GM23248 (cell line): ENCODE results near the gene TBL1X. TPM values are rescaled to one million over a fixed set of nuclear protein-coding genes. Genes with fewer than 3 reads are reported as not detected.

Experiments used
- DNase-seq: peaks from one replicate; pipeline ENCODE4 v3.0.0-alpha.2; 2015
- H2AFZ ChIP-seq: fragments of 200-600 bp; sonication (generic); 2 replicates; pipeline ENCODE4 v1.6.1; 2016; ENCODE audit warnings: antibody characterized with exemption
- H3F3A ChIP-seq: fragments of 200-600 bp; sonication (generic); 2 replicates; pipeline ENCODE4 v1.6.1; 2016; ENCODE audit warnings: mild to moderate bottlenecking, antibody characterized with exemption, mixed run types; ENCODE audit not compliant: insufficient read depth
- H3K27ac ChIP-seq: fragments of 200-600 bp; sonication (generic); 2 replicates; pipeline ENCODE4 v1.5.1; 2016; ENCODE audit warnings: mild to moderate bottlenecking
- H3K27me3 ChIP-seq: fragments of 200-600 bp; sonication (generic); replicated peaks from 2 replicates; pipeline ENCODE4 v1.6.1; 2016; ENCODE audit warnings: mild to moderate bottlenecking; ENCODE audit not compliant: insufficient read depth
- H3K36me3 ChIP-seq: fragments of 200-600 bp; sonication (generic); 2 replicates; pipeline ENCODE4 v1.6.1; 2016; ENCODE audit warnings: low read depth, mild to moderate bottlenecking
- H3K4me1 ChIP-seq: fragments of 200-600 bp; sonication (generic); 2 replicates; pipeline ENCODE4 v1.6.1; 2016; ENCODE audit warnings: mild to moderate bottlenecking; ENCODE audit not compliant: insufficient read depth
- H3K4me2 ChIP-seq: fragments of 200-600 bp; sonication (generic); one replicate; pipeline ENCODE4 v1.6.1; 2016; ENCODE audit warnings: mild to moderate bottlenecking; ENCODE audit not compliant: unreplicated experiment
- H3K4me3 ChIP-seq: fragments of 200-600 bp; sonication (generic); 2 replicates; pipeline ENCODE4 v1.5.1; 2016; ENCODE audit warnings: mild to moderate bottlenecking
- H3K79me2 ChIP-seq: fragments of 200-600 bp; sonication (generic); 2 replicates; pipeline ENCODE4 v1.6.1; 2016; ENCODE audit warnings: mild to moderate bottlenecking; ENCODE audit not compliant: insufficient read depth
- H3K9ac ChIP-seq: fragments of 200-600 bp; sonication (generic); 2 replicates; pipeline ENCODE4 v1.6.1; 2016; ENCODE audit warnings: mild to moderate bottlenecking
- H3K9me2 ChIP-seq: fragments of 200-600 bp; sonication (generic); 2 replicates; pipeline ENCODE4 v1.6.1; 2016; ENCODE audit warnings: mixed run types, mild to moderate bottlenecking, moderate library complexity; ENCODE audit not compliant: insufficient read depth
- H3K9me3 ChIP-seq: fragments of 200-600 bp; sonication (generic); one replicate; pipeline ENCODE4 v1.6.1; 2017; ENCODE audit warnings: low read depth
- H4K20me1 ChIP-seq: fragments of 200-600 bp; sonication (generic); 2 replicates; pipeline ENCODE4 v1.6.0; 2016; ENCODE audit not compliant: insufficient read depth
- EZH2 ChIP-seq: fragments of 200-600 bp; sonication (generic); IDR thresholded peaks from 2 replicates; pipeline ENCODE4 v1.6.1; 2018; ENCODE audit warnings: antibody characterized with exemption, mild to moderate bottlenecking; ENCODE audit not compliant: insufficient read depth, poor library complexity, severe bottlenecking
- EZH2phosphoT487 ChIP-seq: fragments of 200-600 bp; sonication (generic); IDR thresholded peaks from 2 replicates; pipeline ENCODE4 v1.6.1; 2018; ENCODE audit warnings: antibody characterized with exemption, moderate library complexity, mild to moderate bottlenecking, low read depth; ENCODE audit not compliant: insufficient read depth
- WGBS, 2 experiments: methylation state at CpG; one replicate each; pipeline ENCODE4 v1.1.6; 2015 to 2017; ENCODE audit warnings: low lambda C conversion rate in 2 of 2, low coverage in 1 of 2; ENCODE audit errors: missing lambda C conversion rate in 2 of 2; 5-methylcytosine and 5-hydroxymethylcytosine counted together
- in situ Hi-C: fragments of 300-500 bp; cut with MboI; formaldehyde crosslinking; loops from 2 replicates; pipeline ENCODE4 v1.15.0; 2020
- polyA plus RNA-seq: library from polyadenylated mRNA; unstranded; fragments of >200 nt; fragmentation: Nextera tagmentation; extraction: Ambion mirVana; gene quantifications from 2 replicates; pipeline ENCODE4 v1.2.1, GENCODE V29; 2016
- total RNA-seq: library from RNA; depleted of rRNA; stranded (reverse); fragments of >200 nt; shearing (Covaris generic); gene quantifications from 2 replicates; pipeline ENCODE4 v1.2.3, GENCODE V29; 2014

Gene TBL1X
- total and polyA plus RNA-seq, 2 experiments from 2014 or later, result 8.2 to 26.8 TPM

DNA sequence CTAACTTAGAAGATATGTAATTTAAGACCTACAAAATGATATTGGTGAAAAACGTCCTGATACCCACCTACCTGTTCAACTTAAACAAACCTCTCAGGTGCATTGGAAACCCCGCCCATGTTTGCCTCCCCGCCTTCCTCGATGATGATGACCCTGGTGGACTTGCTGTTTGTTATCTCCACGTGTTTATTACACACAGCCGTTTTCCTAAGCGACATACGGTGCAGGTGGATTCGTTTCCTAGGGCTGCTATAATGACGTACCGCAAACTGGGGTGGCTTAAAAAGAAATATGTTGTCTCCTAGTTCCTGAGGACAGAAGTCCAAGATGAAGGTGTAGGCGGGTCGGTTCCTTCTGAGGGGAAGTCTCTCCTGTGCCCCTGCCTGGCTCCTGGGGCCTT is 190.1 kb downstream of the TBL1X start:
- Histone ChIP-seq H3K9ac (no peak overlapping the region), H2AFZ (no peak overlapping the region), H3K9me3 (no peaks in the 10 kb centered on the region), H4K20me1 (no peaks in the 10 kb centered on the region), H3F3A (no peaks in the 10 kb centered on the region), H3K9me2 (no peaks in the 10 kb centered on the region), H3K4me3 (no peak overlapping the region), H3K4me2 (no peak overlapping the region), H3K27me3 (no peaks in the 10 kb centered on the region), H3K27ac (no peak overlapping the region), H3K79me2 (no peaks in the 10 kb centered on the region), H3K36me3 (no peaks in the 10 kb centered on the region), H3K4me1 (no peaks in the 10 kb centered on the region)
- DNase-seq, result no peak
- no peak for TF ChIP-seq EZH2phosphoT487
- TF ChIP-seq EZH2, result no peak
- in situ Hi-C loops, result no loop called here
- WGBS, 2 experiments, result 94 to 95% methylated on average over 11 to 13 of the region's 13 CpGs

DNA sequence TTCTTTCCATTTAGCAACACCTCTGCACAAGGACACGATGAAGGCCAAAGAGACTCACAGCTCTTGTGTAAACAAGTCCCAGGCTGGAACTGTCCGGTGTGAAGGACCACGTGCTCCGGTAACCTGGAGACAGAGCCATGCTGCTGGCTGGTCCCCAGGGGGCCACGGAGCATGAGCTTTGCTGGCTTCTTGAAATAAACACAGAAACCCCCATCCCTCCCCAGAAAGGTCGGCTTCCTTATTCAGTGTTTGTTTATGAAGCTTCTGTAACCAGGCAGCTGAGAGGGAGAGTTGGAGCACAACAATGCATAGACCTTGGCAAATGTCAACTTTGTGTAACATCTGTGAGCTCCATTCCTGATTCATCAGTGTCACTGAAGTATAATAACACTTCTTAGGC is 191.4 kb downstream of the TBL1X start:
- no peaks in the 10 kb centered on the region for H3K27me3 ChIP-seq
- no peaks in the 10 kb centered on the region for H3K79me2 ChIP-seq
- H3K4me1 ChIP-seq, result no peaks in the 10 kb centered on the region
- no peaks in the 10 kb centered on the region for H3F3A ChIP-seq
- H4K20me1 ChIP-seq, result no peaks in the 10 kb centered on the region
- no peaks in the 10 kb centered on the region for H3K9me2 ChIP-seq
- H3K27ac ChIP-seq, result no peak overlapping the region
- H3K4me2 ChIP-seq, result no peak overlapping the region
- no peak overlapping the region for H2AFZ ChIP-seq
- no peaks in the 10 kb centered on the region for H3K9me3 ChIP-seq
- H3K9ac ChIP-seq, result no peak overlapping the region
- in situ Hi-C loops, result no loop called here
- no peak overlapping the region for H3K4me3 ChIP-seq
- TF ChIP-seq EZH2phosphoT487 (no peak), EZH2 (no peak)
- H3K36me3 ChIP-seq, result no peaks in the 10 kb centered on the region
- DNase-seq, result no peak
- WGBS, 2 experiments, result 98 to 100% methylated on average over 5 to 6 of the region's 6 CpGs

DNA sequence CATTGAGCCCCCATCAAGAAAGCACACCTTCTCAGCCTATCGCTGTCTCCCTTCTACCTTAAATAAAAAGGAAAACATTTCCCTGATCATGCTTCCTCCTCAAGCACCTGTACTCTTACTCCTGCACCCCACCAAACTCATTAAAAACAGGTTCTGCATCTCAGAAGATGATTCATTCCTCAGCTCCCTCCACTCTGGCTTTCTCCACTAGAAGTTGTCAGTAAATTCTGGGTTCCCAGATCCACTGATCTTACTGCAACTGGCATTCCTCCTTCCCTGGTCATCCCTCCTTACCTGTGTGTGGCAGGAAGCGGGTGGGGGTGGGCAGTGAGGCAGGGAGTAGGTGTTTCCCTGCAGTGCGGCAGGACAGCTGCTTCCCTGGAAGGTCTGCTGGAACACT is 192.0 kb downstream of the TBL1X start:
- Histone ChIP-seq H3K36me3 (no peaks in the 10 kb centered on the region), H3K79me2 (no peaks in the 10 kb centered on the region), H3K9ac (no peak overlapping the region), H3F3A (no peaks in the 10 kb centered on the region), H3K27me3 (no peaks in the 10 kb centered on the region), H3K9me3 (no peaks in the 10 kb centered on the region), H4K20me1 (no peaks in the 10 kb centered on the region), H3K4me2 (no peak overlapping the region), H3K4me3 (no peak overlapping the region), H3K9me2 (no peaks in the 10 kb centered on the region), H3K4me1 (no peaks in the 10 kb centered on the region), H2AFZ (no peak overlapping the region), H3K27ac (no peak overlapping the region)
- TF ChIP-seq EZH2phosphoT487 (no peak), EZH2 (no peak)
- in situ Hi-C loops, result no loop called here
- WGBS, 2 experiments, result 0 to 67% methylated on average over 1 to 3 of the region's 3 CpGs
- no peak for DNase-seq

DNA sequence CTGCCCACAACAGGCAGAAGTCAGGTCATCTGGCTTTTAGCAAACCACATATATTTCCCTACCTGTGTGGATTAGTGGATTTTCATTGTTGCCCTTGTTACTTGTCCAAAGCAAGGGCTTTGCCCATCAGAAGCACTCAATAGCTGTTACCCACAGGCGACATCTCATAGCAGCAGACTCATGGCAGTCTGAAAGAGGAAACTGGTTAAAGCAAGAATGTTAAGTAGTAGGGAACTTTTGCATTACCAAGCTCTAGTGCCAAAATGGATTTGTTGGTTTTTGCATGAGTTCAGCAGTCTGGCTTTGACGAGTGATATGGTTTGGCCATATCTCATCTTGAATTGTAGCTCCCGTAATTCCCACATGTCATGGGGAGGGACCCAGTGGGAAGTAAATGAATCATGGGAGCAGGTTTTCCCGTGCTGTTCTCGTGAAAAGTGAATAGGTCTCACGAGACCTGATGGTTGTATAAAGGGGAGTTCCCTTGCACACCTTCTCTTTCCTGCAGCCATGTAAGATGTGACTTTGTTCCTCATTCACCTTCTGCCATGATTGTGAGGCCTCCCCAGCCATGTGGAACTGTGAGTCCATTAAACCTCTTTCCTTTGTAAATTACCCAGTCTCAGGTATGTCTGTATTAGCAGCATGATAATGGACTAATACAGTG is 192.9 kb downstream of the TBL1X start:
- Histone ChIP-seq H4K20me1 (no peaks in the 10 kb centered on the region), H3K36me3 (no peaks in the 10 kb centered on the region), H3K9me2 (no peaks in the 10 kb centered on the region), H3K4me1 (no peaks in the 10 kb centered on the region), H3K9me3 (no peaks in the 10 kb centered on the region), H3K79me2 (no peaks in the 10 kb centered on the region), H3K27ac (no peak overlapping the region), H3F3A (no peaks in the 10 kb centered on the region), H3K4me2 (no peak overlapping the region), H3K4me3 (no peak overlapping the region), H3K27me3 (no peaks in the 10 kb centered on the region), H2AFZ (no peak overlapping the region), H3K9ac (no peak overlapping the region)
- WGBS, 2 experiments, result 97 to 99% methylated on average over 6 of the region's 6 CpGs
- in situ Hi-C loops, result no loop called here
- DNase-seq, result no peak
- no peak for TF ChIP-seq EZH2
- no peak for TF ChIP-seq EZH2phosphoT487
